CD14-positive monocyte (primary cell): ENCODE measurements around the gene BTG3. TPM values are rescaled to one million over a fixed set of nuclear protein-coding genes. Genes with fewer than 3 reads are reported as not detected.

Source experiments
- DNase-seq, 3 donors: peaks; one replicate each; pipeline ENCODE4 v3.0.0-alpha.2; 2011 to 2022
- H2AFZ ChIP-seq: 2 replicates; pipeline ENCODE4 v1.6.0; 2012; ENCODE audit warnings: mild to moderate bottlenecking, low read depth, low read length, inconsistent platforms; ENCODE audit not compliant: insufficient read depth, poor library complexity, severe bottlenecking
- H3K27ac ChIP-seq, 2 donors: 1 replicate in 1 of 2; 2 replicates in 1 of 2; pipeline ENCODE4 v1.5.1; 2012 to 2013; ENCODE audit warnings: low read length in 2 of 2, control low read depth in 1 of 2, inconsistent platforms in 1 of 2, low read depth in 1 of 2, mild to moderate bottlenecking in 1 of 2
- H3K27me3 ChIP-seq, 2 donors: one replicate each; pipeline versions ENCODE4 v1.6.0 to v1.6.1; 2011 to 2013; ENCODE audit warnings: low read length in 2 of 2; ENCODE audit not compliant: control insufficient read depth in 2 of 2, insufficient read depth in 2 of 2
- H3K36me3 ChIP-seq, 2 donors: replicated peaks in 1 of 2; 1 replicate in 1 of 2; 2 replicates in 1 of 2; pipeline versions ENCODE4 v1.5.1 to v1.6.1; 2012 to 2013; ENCODE audit warnings: low read length in 2 of 2, control low read depth in 1 of 2, inconsistent platforms in 1 of 2, mild to moderate bottlenecking in 1 of 2; ENCODE audit not compliant: insufficient read depth in 2 of 2, control insufficient read depth in 1 of 2
- H3K4me1 ChIP-seq, 2 donors: 1 replicate in 1 of 2; 2 replicates in 1 of 2; pipeline versions ENCODE4 v1.5.1 to v1.6.1; 2012 to 2013; ENCODE audit warnings: low read length in 2 of 2, control low read depth in 1 of 2, inconsistent platforms in 1 of 2, mild to moderate bottlenecking in 1 of 2, moderate library complexity in 1 of 2; ENCODE audit not compliant: insufficient read depth in 2 of 2, control insufficient read depth in 1 of 2
- H3K4me2 ChIP-seq: replicated peaks from 2 replicates; pipeline ENCODE3; 2012; ENCODE audit warnings: low read length, moderate library complexity, mild to moderate bottlenecking; ENCODE audit not compliant: poor library complexity, severe bottlenecking; ENCODE audit errors: extremely low read depth
- H3K4me3 ChIP-seq, 3 experiments: fragments of 200-600 bp in 1 of 3; sonication (generic) in 1 of 3; replicated peaks in 1 of 3; 1 replicate in 2 of 3; 2 replicates in 1 of 3; pipeline ENCODE4 v1.5.1; 2011 to 2013; ENCODE audit warnings: low read length in 3 of 3, mild to moderate bottlenecking in 3 of 3, control low read depth in 2 of 3, low read depth in 2 of 3, inconsistent platforms in 1 of 3, moderate library complexity in 1 of 3
- H3K79me2 ChIP-seq: 2 replicates; pipeline ENCODE4 v1.6.0; 2012; ENCODE audit warnings: mild to moderate bottlenecking, control low read depth, inconsistent platforms, low read length, moderate library complexity; ENCODE audit not compliant: insufficient read depth
- H3K9ac ChIP-seq: 2 replicates; pipeline ENCODE4 v1.6.0; 2017; ENCODE audit warnings: low read length, mild to moderate bottlenecking; ENCODE audit not compliant: insufficient read depth, poor library complexity, severe bottlenecking
- H3K9me3 ChIP-seq, 2 donors: replicated peaks in 1 of 2; 1 replicate in 1 of 2; 2 replicates in 1 of 2; pipeline versions ENCODE4 v1.5.1 to v1.6.1; 2012 to 2013; ENCODE audit warnings: low read length in 2 of 2, control low read depth in 1 of 2; ENCODE audit not compliant: control insufficient read depth in 1 of 2, insufficient read depth in 1 of 2
- H4K20me1 ChIP-seq: 2 replicates; pipeline ENCODE4 v1.6.0; 2012; ENCODE audit warnings: mild to moderate bottlenecking, low read length, control low read depth, moderate library complexity; ENCODE audit not compliant: insufficient read depth
- H3K27ac Mint-ChIP-seq, 7 donors: one replicate each; pipeline ENCODE4 v1.8.0; 2020; ENCODE audit warnings: mild to moderate bottlenecking in 7 of 7, mixed read lengths in 7 of 7, moderate library complexity in 6 of 7, inconsistent platforms in 2 of 7
- H3K27me3 Mint-ChIP-seq, 3 donors: one replicate each; pipeline ENCODE4 v1.8.0; 2021 to 2022; ENCODE audit warnings: low read depth in 3 of 3, mild to moderate bottlenecking in 3 of 3, mixed read lengths in 3 of 3, moderate library complexity in 3 of 3, inconsistent platforms in 1 of 3
- H3K36me3 Mint-ChIP-seq, 2 donors: one replicate each; pipeline ENCODE4 v1.8.0; 2020; ENCODE audit warnings: mixed read lengths in 2 of 2, inconsistent platforms in 1 of 2, mild to moderate bottlenecking in 1 of 2
- H3K4me1 Mint-ChIP-seq: one replicate; pipeline ENCODE4 v1.8.0; 2020; ENCODE audit warnings: mild to moderate bottlenecking, mixed read lengths
- H3K4me3 Mint-ChIP-seq, 2 donors: one replicate each; pipeline ENCODE4 v1.8.0; 2020; ENCODE audit warnings: mild to moderate bottlenecking in 2 of 2, mixed read lengths in 2 of 2, moderate library complexity in 1 of 2
- H3K9me3 Mint-ChIP-seq, 7 donors: one replicate each; pipeline ENCODE4 v1.8.0; 2020 to 2022; ENCODE audit warnings: mixed read lengths in 7 of 7, mild to moderate bottlenecking in 6 of 7, moderate library complexity in 6 of 7, inconsistent platforms in 2 of 7
- CTCF ChIP-seq: fragments of 200-600 bp; IDR thresholded peaks from one replicate; pipeline ENCODE4 v1.8.0; 2022; ENCODE audit warnings: antibody characterized with exemption, mild to moderate bottlenecking
- WGBS: methylation state at CpG from one replicate; pipeline ENCODE4 v1.1.5; 2013; ENCODE audit warnings: missing lambda C conversion rate; ENCODE audit not compliant: insufficient coverage; 5-methylcytosine and 5-hydroxymethylcytosine counted together
- intact Hi-C, 2 donors: fragments of 100-400 bp; cut with micrococcal nuclease; formaldehyde crosslinking; loops; one replicate each; pipeline versions ENCODE4 v1.15.0 to v1.15.1; 2023
- polyA plus RNA-seq, 3 donors: library from polyadenylated mRNA; depleted of rRNA in 1 of 3; unstranded in 2 of 3; stranded (reverse) in 1 of 3; fragments of 300-500 nt in 2 of 3; fragments of >200 nt in 1 of 3; fragmentation: Illumina TruSeq in 2 of 3; gene quantifications; 1 replicate in 2 of 3; 2 replicates in 1 of 3; pipeline ENCODE4 v1.2.3, GENCODE V29; 2012 to 2021

BTG3 gene
- polyA plus RNA-seq, 3 donors, result 1.9 to 10.4 (median 2.0) TPM

DNA sequence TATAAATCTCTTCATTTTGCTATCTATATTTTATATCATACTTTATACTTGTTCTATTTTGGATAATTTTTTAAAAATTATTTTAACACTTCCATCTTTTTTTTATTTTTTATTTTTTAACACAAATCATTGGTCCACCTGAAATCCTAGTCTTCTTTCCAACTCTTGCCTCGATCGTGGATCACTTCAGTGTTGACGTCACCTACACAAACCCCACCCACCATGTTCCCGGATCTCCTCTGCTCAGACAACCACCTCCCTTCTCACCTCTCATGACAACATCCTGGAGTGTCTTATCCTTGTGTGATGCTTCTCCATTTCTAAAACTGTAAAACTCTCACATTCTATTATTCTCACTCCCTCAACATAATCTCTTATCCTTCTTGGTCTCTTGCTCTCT is 34.1 kb upstream of the BTG3 start:
- no peak for TF ChIP-seq CTCF
- Histone ChIP-seq H3K4me1 (no peaks in the 10 kb centered on the region), H3K79me2 (no peaks in the 10 kb centered on the region), H3K27ac (no peak overlapping the region), H3K9me3 (no peaks in the 10 kb centered on the region), H3K9ac (no peak overlapping the region), H4K20me1 (no peaks in the 10 kb centered on the region), H3K27me3 (no peaks in the 10 kb centered on the region), H2AFZ (no peak overlapping the region), H3K36me3 (no peaks in the 10 kb centered on the region), H3K4me3 (no peak overlapping the region), H3K4me2 (no peak overlapping the region)
- no peaks in the 10 kb centered on the region for H3K36me3 Mint-ChIP-seq
- H3K4me1 Mint-ChIP-seq, result no peaks in the 10 kb centered on the region
- intact Hi-C loops, result no loop called here
- no peaks in the 10 kb centered on the region for H3K27me3 Mint-ChIP-seq
- H3K9me3 Mint-ChIP-seq, result peaks cover 1 to 8% (median 2%) of the 10 kb centered on the region in 7 donors
- no peak overlapping the region for H3K27ac Mint-ChIP-seq
- 100% methylated on average over 4 of the region's 4 CpGs for WGBS
- no peak overlapping the region for H3K4me3 Mint-ChIP-seq
- no peak for DNase-seq

DNA sequence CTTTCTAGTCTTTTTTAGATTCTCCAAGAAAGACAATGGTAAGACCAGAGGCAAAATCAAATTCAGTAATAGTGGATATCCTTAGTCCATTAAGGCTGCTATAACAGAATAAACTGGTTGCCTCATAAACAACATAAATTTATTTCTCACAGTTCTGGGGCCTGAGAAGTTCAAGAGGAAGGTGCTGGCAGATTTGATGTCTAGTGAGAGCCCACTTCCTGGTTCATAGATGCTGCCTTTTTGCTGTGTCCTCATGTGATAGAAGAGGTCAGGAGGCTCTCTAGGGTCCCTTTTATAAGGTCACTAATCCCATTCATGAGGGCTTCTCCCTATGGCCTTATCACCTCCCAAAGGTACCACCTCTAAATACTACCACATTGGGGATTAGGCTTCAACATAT is 31.5 kb upstream of the BTG3 start:
- Histone ChIP-seq H3K9me3 (peaks cover 0 to 7% of the 10 kb centered on the region in 2 donors), H2AFZ (no peak overlapping the region), H3K4me2 (no peak overlapping the region), H3K4me3 (no peak overlapping the region), H3K9ac (no peak overlapping the region), H3K79me2 (no peaks in the 10 kb centered on the region), H3K27ac (no peak overlapping the region), H3K27me3 (no peaks in the 10 kb centered on the region), H4K20me1 (no peaks in the 10 kb centered on the region), H3K4me1 (no peaks in the 10 kb centered on the region), H3K36me3 (no peaks in the 10 kb centered on the region)
- Mint-ChIP-seq H3K9me3 (peaks cover 2 to 18% (median 6%) of the 10 kb centered on the region in 7 donors), H3K27ac (peak overlapping the region in 1 of 7 donors; percentile 8), H3K36me3 (no peaks in the 10 kb centered on the region), H3K27me3 (no peaks in the 10 kb centered on the region), H3K4me1 (no peaks in the 10 kb centered on the region), H3K4me3 (no peak overlapping the region)
- intact Hi-C loops, result no loop called here
- DNase-seq, result no peak
- no peak for TF ChIP-seq CTCF
